CD4-positive, alpha-beta T cell treated with Interleukin-17A for 1 hour (primary cell): ENCODE data around the gene ZHX3.
A peak's percentile ranks its signal among the peaks of the same experiment; 100 is the strongest.

Source experiments
- DNase-seq: peaks from one replicate; pipeline ENCODE4 v3.0.0-alpha.2; 2020

Gene ZHX3

GRCh38 chr20:41182296-41183212 is 135.0 kb downstream of the ZHX3 start:
- no peak for DNase-seq

GRCh38 chr20:41181567-41181966 is 136.0 kb downstream of the ZHX3 start:
- DNase-seq, result no peak

- no peak for DNase-seq
Observed at GRCh38 chr20:41180599-41181333, 136.8 kb downstream of the ZHX3 start.

GRCh38 chr20:41179961-41180360 is 137.6 kb downstream of the ZHX3 start:
- no peak for DNase-seq

GRCh38 chr20:41178904-41179432 is 138.6 kb downstream of the ZHX3 start:
- DNase-seq, result no peak

- no peak for DNase-seq
Observed at GRCh38 chr20:41178495-41178894, 139.0 kb downstream of the ZHX3 start.

GRCh38 chr20:41177636-41178035 is 139.9 kb downstream of the ZHX3 start:
- DNase-seq, result no peak

- no peak for DNase-seq
Observed at GRCh38 chr20:41176711-41177552, 140.6 kb downstream of the ZHX3 start.

GRCh38 chr20:41175727-41176330 is 141.7 kb downstream of the ZHX3 start:
- DNase-seq, result no peak

- no peak for DNase-seq
Observed at GRCh38 chr20:41175201-41175651, 142.3 kb downstream of the ZHX3 start.

- DNase-seq, result no peak
Observed at GRCh38 chr20:41174782-41175181, 142.7 kb downstream of the ZHX3 start.

- DNase-seq, result no peak
Observed at GRCh38 chr20:41174373-41174772, 143.2 kb downstream of the ZHX3 start.

- no peak for DNase-seq
Observed at GRCh38 chr20:41173791-41174341, 143.7 kb downstream of the ZHX3 start.

- DNase-seq, result peak; percentile 64
Observed at GRCh38 chr20:41173161-41173721, 144.3 kb downstream of the ZHX3 start.

GRCh38 chr20:41172296-41173140 is 145.0 kb downstream of the ZHX3 start:
- no peak for DNase-seq

- DNase-seq, result no peak
Observed at GRCh38 chr20:41171736-41172295, 145.7 kb downstream of the ZHX3 start.

- DNase-seq, result no peak
Observed at GRCh38 chr20:41170386-41171105, 147.0 kb downstream of the ZHX3 start.

GRCh38 chr20:41169791-41170351 is 147.7 kb downstream of the ZHX3 start:
- no peak for DNase-seq

GRCh38 chr20:41169162-41169690 is 148.3 kb downstream of the ZHX3 start:
- no peak for DNase-seq
